Measurements from ENCODE around the gene ASTN1.

ASTN1 gene

GRCh38 chr1:176843352-176844297, 320.9 kb downstream of the ASTN1 start:
- no peak for DNase-seq (ENCODE audit: low read depth in 1 of 2, low spot score in 1 of 2)

GRCh38 chr1:176841238-176841637, 323.3 kb downstream of the ASTN1 start:
- no peak for DNase-seq (ENCODE audit: low read depth in 1 of 2, low spot score in 1 of 2)

- no peak for DNase-seq (ENCODE audit: low read depth in 1 of 2, low spot score in 1 of 2)
These were observed 325.3 kb downstream of the ASTN1 start for GRCh38 chr1:176839216-176839615.

GRCh38 chr1:176838276-176838995, 326.1 kb downstream of the ASTN1 start:
- DNase-seq (ENCODE audit: low read depth in 1 of 2, low spot score in 1 of 2) = no peak

GRCh38 chr1:176837708-176838107, 326.8 kb downstream of the ASTN1 start:
- DNase-seq (ENCODE audit: low read depth in 1 of 2, low spot score in 1 of 2) = no peak

GRCh38 chr1:176831150-176831549, 333.4 kb downstream of the ASTN1 start:
- DNase-seq (ENCODE audit: low read depth in 1 of 2, low spot score in 1 of 2) = no peak

- no peak for DNase-seq (ENCODE audit: low read depth in 1 of 2, low spot score in 1 of 2)
These were observed 335.3 kb downstream of the ASTN1 start for GRCh38 chr1:176829261-176829660.

GRCh38 chr1:176826265-176826664, 338.2 kb downstream of the ASTN1 start:
- no peak for DNase-seq (ENCODE audit: low read depth in 1 of 2, low spot score in 1 of 2)

- DNase-seq (ENCODE audit: low read depth in 1 of 2, low spot score in 1 of 2) = no peak
These were observed 344.0 kb downstream of the ASTN1 start for GRCh38 chr1:176820391-176821031.

GRCh38 chr1:176816232-176816631, 348.3 kb downstream of the ASTN1 start:
- DNase-seq (ENCODE audit: low read depth in 1 of 2, low spot score in 1 of 2) = no peak

GRCh38 chr1:176815621-176816020, 348.9 kb downstream of the ASTN1 start:
- DNase-seq (ENCODE audit: low read depth in 1 of 2, low spot score in 1 of 2) = no peak

GRCh38 chr1:176811511-176812288, 352.8 kb downstream of the ASTN1 start:
- no peak for DNase-seq (ENCODE audit: low read depth in 1 of 2, low spot score in 1 of 2)

GRCh38 chr1:176809292-176809691, 355.2 kb downstream of the ASTN1 start:
- no peak for DNase-seq (ENCODE audit: low read depth in 1 of 2, low spot score in 1 of 2)
